AG09309 (cell line): Measurements from ENCODE around the gene GLRX.

Source experiments
- DNase-seq: peaks from one replicate; pipeline ENCODE4 v3.0.0-alpha.2; 2010; ENCODE audit warnings: low read depth
- H3K4me3 ChIP-seq: 2 replicates; pipeline ENCODE4 v1.5.1; 2011; ENCODE audit warnings: mild to moderate bottlenecking, low read depth, low read length, moderate library complexity; ENCODE audit not compliant: control insufficient read depth
- TF ChIP-seq, protein P1 (sequence below): IDR thresholded peaks from 2 replicates; pipeline ENCODE4 v1.5.1; 2011; ENCODE audit warnings: mild to moderate bottlenecking, low read depth, low read length, inconsistent platforms; ENCODE audit not compliant: insufficient read depth, control insufficient read depth; ENCODE audit errors: missing control alignments

The GLRX gene

DNA sequence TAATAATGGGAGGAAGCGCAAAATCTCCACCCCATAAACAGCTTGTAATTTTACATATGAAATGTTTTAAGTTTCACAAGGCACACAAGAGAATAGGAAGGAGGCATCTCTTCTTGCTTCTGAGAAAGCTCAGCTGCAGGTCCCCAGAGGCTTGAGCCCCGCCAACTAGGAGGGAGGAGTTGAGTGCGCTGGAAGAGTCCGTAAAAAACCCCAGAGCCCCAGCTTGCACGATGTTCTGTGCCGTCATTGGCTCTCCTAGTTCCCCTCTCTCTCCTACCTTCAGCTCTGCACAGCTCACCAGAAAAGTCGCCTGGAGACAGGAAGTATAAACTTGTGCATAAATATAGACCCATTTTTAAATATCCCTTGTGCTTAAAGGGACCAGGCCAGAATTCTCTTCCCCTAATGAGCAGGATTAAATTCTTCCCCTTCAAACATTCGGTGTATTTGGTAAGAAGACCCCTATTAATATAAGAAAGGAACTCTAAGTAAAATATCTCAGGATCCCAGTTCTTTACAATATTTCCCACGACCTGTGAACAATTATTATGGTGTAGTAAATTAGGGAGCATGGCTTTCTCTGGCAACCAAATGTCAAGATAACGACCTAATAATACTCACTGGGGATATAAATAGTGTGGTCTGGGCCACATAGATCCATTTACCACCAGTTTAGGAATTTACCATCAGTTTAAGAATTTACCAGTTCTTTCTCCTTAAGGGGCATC lies 13.7 kb downstream of the GLRX start:
- TF ChIP-seq, protein P1, sequence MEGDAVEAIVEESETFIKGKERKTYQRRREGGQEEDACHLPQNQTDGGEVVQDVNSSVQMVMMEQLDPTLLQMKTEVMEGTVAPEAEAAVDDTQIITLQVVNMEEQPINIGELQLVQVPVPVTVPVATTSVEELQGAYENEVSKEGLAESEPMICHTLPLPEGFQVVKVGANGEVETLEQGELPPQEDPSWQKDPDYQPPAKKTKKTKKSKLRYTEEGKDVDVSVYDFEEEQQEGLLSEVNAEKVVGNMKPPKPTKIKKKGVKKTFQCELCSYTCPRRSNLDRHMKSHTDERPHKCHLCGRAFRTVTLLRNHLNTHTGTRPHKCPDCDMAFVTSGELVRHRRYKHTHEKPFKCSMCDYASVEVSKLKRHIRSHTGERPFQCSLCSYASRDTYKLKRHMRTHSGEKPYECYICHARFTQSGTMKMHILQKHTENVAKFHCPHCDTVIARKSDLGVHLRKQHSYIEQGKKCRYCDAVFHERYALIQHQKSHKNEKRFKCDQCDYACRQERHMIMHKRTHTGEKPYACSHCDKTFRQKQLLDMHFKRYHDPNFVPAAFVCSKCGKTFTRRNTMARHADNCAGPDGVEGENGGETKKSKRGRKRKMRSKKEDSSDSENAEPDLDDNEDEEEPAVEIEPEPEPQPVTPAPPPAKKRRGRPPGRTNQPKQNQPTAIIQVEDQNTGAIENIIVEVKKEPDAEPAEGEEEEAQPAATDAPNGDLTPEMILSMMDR: no peak
- DNase-seq: no peak
- no peak overlapping the region for H3K4me3 ChIP-seq

DNA sequence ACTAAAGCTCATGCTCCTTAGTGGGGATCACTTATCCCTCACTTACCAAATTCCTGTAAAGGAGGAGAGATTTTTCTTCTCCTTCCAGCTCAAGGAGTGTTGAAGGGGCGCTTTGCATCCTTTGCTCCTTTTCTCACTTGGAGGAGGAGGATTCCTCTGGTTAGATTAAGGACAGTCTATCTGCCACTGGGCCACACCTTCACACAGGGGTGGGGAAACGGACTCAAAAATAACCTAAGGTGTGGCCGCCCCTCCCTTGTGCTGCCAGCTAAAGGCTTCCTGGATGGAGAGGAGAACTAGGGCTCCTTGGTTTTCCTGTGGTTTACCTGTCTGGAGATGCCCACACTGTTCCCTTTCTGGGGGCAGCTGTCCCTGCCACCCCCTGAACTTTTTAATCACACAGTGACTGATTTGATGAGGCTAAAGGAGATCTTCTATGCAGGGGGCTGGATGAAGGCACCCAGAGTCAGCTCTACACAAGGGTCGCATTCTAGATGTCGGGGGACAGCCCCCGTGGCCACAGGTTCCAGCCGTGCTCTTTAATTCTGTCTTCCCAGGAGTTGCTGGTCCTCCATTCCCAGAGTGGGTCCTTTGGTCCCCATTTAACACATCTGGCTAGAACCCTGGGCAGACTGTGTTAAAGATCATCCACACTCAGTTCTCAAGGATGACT lies 14.4 kb downstream of the GLRX start:
- no peak for DNase-seq
- H3K4me3 ChIP-seq: no peak overlapping the region
- TF ChIP-seq, protein P1: no peak

DNA sequence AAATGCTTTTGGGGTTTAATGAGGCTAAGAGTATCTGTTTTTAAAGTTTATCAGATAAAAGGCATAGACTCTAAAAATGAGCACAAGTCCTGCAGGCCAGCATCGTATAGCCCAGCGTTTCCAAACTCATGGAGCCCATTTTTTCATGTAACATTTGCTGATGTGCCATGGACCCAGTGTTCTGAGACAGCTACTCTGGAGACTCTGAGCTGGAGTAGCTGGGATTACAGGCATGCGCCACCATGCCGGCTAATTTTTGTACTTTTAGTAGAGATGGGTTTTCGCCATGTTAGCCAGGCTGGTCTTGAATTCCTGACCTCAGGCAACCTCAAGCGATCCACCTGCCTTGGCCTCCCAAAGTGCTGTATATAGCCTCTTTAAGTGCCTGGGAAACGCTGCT lies 15.8 kb downstream of the GLRX start:
- TF ChIP-seq, protein P1: no peak
- DNase-seq: no peak
- H3K4me3 ChIP-seq: no peak overlapping the region

DNA sequence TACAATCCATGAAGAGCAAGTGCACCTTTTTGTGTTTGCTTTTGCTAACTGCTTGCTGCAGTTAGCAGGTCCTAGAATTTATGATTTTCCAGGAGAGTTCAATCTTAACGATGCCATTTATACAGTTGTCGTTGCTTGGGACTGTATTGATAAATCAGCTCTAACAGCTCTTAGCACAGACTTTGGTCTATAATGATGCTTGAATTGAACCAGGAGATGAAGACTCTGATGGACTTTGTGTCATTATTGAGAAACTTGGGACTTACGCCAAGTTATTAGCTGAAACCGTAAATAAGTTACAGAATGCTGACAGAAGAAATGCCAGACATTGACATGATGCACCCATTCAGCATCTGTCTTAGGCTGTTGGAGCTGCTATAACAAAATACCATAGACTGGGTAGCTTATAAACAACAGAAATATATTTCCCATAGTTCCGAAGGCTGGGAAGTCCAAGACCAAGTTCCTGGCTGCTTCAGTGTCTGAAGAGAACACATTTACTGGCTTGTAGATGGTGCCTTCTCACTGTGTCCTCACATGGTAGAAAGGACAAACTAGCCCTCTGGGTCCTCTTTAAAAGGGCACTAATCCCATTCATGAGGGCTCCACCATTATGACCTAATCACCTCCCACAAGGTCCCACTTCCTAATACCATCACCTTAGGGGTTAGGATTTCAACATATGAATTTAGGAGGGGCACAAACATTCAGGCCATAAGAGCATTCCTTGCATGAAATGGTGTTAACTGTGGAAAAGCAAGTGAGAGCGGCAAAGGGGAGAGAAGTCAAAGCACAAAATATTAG lies 17.6 kb downstream of the GLRX start:
- H3K4me3 ChIP-seq: no peak overlapping the region
- DNase-seq: no peak
- TF ChIP-seq, protein P1: no peak

DNA sequence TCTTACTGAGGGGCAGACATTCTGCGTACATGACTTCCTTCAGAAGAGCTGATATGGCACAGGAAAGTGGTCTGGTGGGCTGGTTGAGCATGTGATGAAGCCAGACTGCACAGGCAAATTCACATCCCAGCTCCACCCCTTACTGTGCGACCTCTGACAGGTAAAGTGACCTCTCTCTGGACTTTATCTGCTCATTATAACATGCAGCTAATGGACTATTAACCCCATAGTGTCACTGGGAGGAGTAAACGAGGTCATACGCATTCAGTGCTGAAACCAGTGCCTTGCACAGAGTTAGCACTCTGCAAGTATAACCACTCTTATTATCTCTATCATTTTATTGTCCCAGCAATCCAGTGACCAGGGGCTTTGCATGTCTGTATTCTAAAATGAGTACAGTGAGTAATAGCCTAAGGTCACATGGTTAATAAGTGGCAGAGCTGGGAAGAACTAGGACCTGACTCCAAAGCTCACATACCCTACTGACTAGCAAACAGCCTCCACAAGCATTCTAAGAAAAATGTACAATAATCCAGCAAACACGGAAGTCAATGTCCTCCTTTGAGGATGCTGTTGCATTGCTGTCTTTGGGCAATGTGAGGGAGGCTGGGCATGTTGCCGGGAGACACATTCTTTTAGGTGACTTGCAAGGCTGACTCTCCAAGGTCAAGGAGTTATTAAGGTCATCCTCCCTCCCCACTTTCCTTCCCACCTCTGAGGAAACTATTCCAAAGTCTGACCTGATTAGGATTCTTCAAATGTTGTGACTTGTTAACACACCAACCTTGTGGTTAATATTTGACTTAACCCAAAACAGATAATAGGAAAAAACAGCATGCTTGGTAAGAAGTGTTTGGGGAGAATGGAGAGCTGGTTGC lies 19.0 kb downstream of the GLRX start:
- DNase-seq: no peak
- no peak overlapping the region for H3K4me3 ChIP-seq
- TF ChIP-seq, protein P1: no peak

DNA sequence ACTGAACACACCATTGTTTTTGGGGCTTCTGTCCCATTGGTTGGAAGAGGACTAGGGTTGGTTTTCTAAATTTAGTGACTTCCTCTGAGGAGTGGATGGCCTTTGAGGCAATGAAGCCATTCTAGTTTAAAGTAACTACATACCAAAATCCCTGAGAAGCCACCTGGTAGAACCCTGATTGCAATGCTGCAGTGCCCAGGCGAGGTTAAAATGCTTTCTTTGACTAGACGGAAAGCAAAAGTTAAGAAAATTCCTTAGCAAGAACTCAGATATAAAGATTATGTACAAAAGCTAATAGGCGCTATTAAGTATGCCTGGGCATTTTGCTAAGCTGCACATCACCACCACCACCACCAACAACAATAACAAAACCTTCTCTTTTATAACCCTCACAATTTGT lies 20.6 kb downstream of the GLRX start:
- no peak overlapping the region for H3K4me3 ChIP-seq
- no peak for DNase-seq
- TF ChIP-seq, protein P1: no peak
